Neuronal stem cell (in vitro differentiated cells): ENCODE measurements around the gene MIEN1. TPM values are rescaled to one million over a fixed set of nuclear protein-coding genes. Genes with fewer than 3 reads are reported as not detected.

Source experiments
- DNase-seq: peaks from one replicate; pipeline ENCODE4 v3.0.0-alpha.2; 2013; ENCODE audit warnings: low spot score
- H2AFZ ChIP-seq: one replicate; pipeline ENCODE4 v1.6.1; 2013; ENCODE audit warnings: mild to moderate bottlenecking, low read length, inconsistent platforms
- H2AK5ac ChIP-seq: 2 replicates; pipeline ENCODE4 v1.6.1; 2013; ENCODE audit warnings: low read depth, mild to moderate bottlenecking, inconsistent platforms, low read length, moderate library complexity, mixed read lengths
- H2BK120ac ChIP-seq: 2 replicates; pipeline ENCODE4 v1.6.1; 2013; ENCODE audit warnings: low read depth, mild to moderate bottlenecking, inconsistent platforms, low read length, moderate library complexity, mixed read lengths
- H2BK12ac ChIP-seq: one replicate; pipeline ENCODE4 v1.6.1; 2013; ENCODE audit warnings: low read length, inconsistent platforms
- H2BK15ac ChIP-seq: 2 replicates; pipeline ENCODE4 v1.6.1; 2013; ENCODE audit warnings: mild to moderate bottlenecking, low read length, inconsistent platforms, mixed read lengths
- H2BK5ac ChIP-seq: one replicate; pipeline ENCODE4 v1.6.1; 2013; ENCODE audit warnings: inconsistent platforms, mild to moderate bottlenecking, low read length, moderate library complexity
- H3K14ac ChIP-seq: one replicate; pipeline ENCODE4 v1.6.1; 2013; ENCODE audit warnings: low read length, inconsistent platforms
- H3K18ac ChIP-seq: 2 replicates; pipeline ENCODE4 v1.6.1; 2013; ENCODE audit warnings: low read length, inconsistent platforms
- H3K23ac ChIP-seq: 2 replicates; pipeline ENCODE4 v1.6.1; 2013; ENCODE audit warnings: low read depth, mild to moderate bottlenecking, mixed read lengths, low read length, inconsistent platforms; ENCODE audit not compliant: poor library complexity
- H3K27ac ChIP-seq: replicated peaks from 3 replicates; pipeline ENCODE4 v1.5.1; 2013; ENCODE audit warnings: low read length, inconsistent platforms
- H3K27me3 ChIP-seq, 3 experiments: 2 replicates each; pipeline ENCODE4 v1.6.1; 2013; ENCODE audit warnings: low read length in 3 of 3, mild to moderate bottlenecking in 2 of 3, inconsistent platforms in 1 of 3, low read depth in 1 of 3, mixed read lengths in 1 of 3, moderate library complexity in 1 of 3; ENCODE audit not compliant: control insufficient read depth in 3 of 3, insufficient read depth in 3 of 3
- H3K36me3 ChIP-seq, 2 donors: replicated peaks in 1 of 2; 2 replicates each; pipeline ENCODE4 v1.6.1; 2013; ENCODE audit warnings: low read length in 2 of 2; ENCODE audit not compliant: control insufficient read depth in 2 of 2, insufficient read depth in 2 of 2
- H3K4ac ChIP-seq: 2 replicates; pipeline ENCODE4 v1.6.1; 2013; ENCODE audit warnings: inconsistent platforms, mild to moderate bottlenecking, low read length, moderate library complexity
- H3K4me1 ChIP-seq, 2 donors: 1 replicate in 1 of 2; 2 replicates in 1 of 2; pipeline ENCODE4 v1.6.1; 2013; ENCODE audit warnings: low read length in 2 of 2, low read depth in 1 of 2; ENCODE audit not compliant: control insufficient read depth in 2 of 2, insufficient read depth in 1 of 2
- H3K4me2 ChIP-seq: one replicate; pipeline ENCODE4 v1.6.1; 2013; ENCODE audit warnings: mild to moderate bottlenecking, low read length, inconsistent platforms; ENCODE audit not compliant: insufficient read depth, poor library complexity, severe bottlenecking
- H3K4me3 ChIP-seq, 2 donors: 2 replicates each; pipeline ENCODE4 v1.5.1; 2013; ENCODE audit warnings: low read length in 2 of 2, mild to moderate bottlenecking in 2 of 2, inconsistent platforms in 1 of 2, moderate library complexity in 1 of 2
- H3K79me1 ChIP-seq: one replicate; pipeline ENCODE4 v1.6.1; 2013; ENCODE audit warnings: low read depth, mild to moderate bottlenecking, inconsistent platforms, low read length, moderate library complexity
- H3K9ac ChIP-seq: one replicate; pipeline ENCODE4 v1.6.1; 2013; ENCODE audit warnings: mild to moderate bottlenecking, low read depth, low read length, inconsistent platforms; ENCODE audit not compliant: poor library complexity
- H3K9me3 ChIP-seq, 2 donors: replicated peaks in 1 of 2; 2 replicates each; pipeline versions ENCODE3 to v1.6.1; 2013; ENCODE audit warnings: low read length in 2 of 2, mild to moderate bottlenecking in 2 of 2, inconsistent platforms in 1 of 2, low read depth in 1 of 2, mixed read lengths in 1 of 2, moderate library complexity in 1 of 2; ENCODE audit not compliant: control insufficient read depth in 2 of 2, insufficient read depth in 1 of 2
- H4K8ac ChIP-seq: one replicate; pipeline ENCODE4 v1.6.1; 2013; ENCODE audit warnings: low read depth, mild to moderate bottlenecking, inconsistent platforms, low read length, moderate library complexity
- H4K91ac ChIP-seq: one replicate; pipeline ENCODE4 v1.6.1; 2013; ENCODE audit warnings: low read length, low read depth, mild to moderate bottlenecking, inconsistent platforms; ENCODE audit not compliant: poor library complexity
- WGBS, 2 donors: extraction: QIAGEN DNeasy Blood & Tissue Kit; methylation state at CpG; one replicate each; pipeline ENCODE4 v1.1.7; 2013; ENCODE audit warnings: missing lambda C conversion rate in 2 of 2, mixed read lengths in 1 of 2; ENCODE audit not compliant: insufficient read length in 2 of 2, insufficient replicate concordance in 1 of 2; ENCODE audit errors: extremely low coverage in 2 of 2; 5-methylcytosine and 5-hydroxymethylcytosine counted together
- polyA plus RNA-seq, 2 experiments: library from polyadenylated mRNA; stranded (reverse); fragments of 200-250 nt; gene quantifications; one replicate each; pipeline ENCODE4 v1.2.3, GENCODE V29; 2013

Gene MIEN1, protein sequence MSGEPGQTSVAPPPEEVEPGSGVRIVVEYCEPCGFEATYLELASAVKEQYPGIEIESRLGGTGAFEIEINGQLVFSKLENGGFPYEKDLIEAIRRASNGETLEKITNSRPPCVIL
- 78.7 TPM for polyA plus RNA-seq (2013, experiment 1 of 2)
- polyA plus RNA-seq (2013, experiment 2 of 2): 72.6 TPM

DNA sequence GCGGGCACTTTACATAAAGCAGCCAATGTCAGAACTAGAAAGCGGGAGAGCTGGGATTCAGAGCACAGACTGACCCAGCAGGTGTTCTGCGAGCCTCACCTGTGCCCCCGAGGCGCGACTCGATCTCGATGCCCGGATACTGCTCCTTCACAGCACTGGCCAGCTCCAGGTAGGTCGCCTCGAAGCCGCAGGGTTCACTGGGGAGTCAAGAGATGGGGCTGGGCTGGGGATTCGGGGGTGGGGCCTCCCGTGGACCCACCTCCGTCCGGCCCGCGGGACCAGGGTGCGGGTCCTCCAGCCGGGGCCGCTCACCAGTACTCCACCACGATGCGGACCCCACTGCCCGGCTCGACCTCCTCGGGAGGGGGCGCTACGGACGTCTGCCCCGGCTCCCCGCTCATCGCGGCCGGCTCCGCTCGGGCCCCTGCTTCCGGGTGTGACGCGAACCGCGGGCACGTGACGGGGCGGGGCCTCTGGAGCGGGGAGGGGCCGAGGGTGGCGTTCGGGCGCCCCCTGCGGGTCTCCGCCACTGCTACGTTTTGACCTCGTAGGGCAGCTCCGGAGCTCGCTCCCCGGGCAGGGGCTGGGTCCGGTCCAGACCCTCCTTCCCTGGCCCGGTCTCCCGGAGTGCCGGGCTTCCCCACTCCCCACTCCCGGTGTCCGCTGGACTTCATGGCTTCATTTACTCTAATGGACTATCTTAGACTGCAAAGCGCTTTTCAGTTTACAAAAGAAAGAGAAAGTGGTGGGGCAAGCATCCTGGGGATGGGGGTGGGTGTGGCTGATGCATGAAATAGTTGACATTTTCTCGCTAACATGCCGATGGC is at the start of gene MIEN1:
MIEN1 (minus strand) TSS at position 438 of the 827 bp plus-strand sequence; CDS start at position 401, 37 bp downstream.
- no peak within 1 kb of the TSS for H3K27ac ChIP-seq
- H3K23ac ChIP-seq: peak within 1 kb of the TSS; percentile 97
- peak within 1 kb of the TSS; percentile 71 for H2BK15ac ChIP-seq
- peak within 1 kb of the TSS; percentile 92 for H3K18ac ChIP-seq
- no peak within 1 kb of the TSS for H2BK120ac ChIP-seq
- peaks cover 0 to 3% of the 10 kb centered on the region in 2 donors for H3K4me1 ChIP-seq
- H3K14ac ChIP-seq: no peak within 1 kb of the TSS
- no CpG with 5 or more reads among the region's 65 CpGs for WGBS, 2 donors
- H2BK12ac ChIP-seq: no peak within 1 kb of the TSS
- no peak within 1 kb of the TSS for H4K8ac ChIP-seq
- peak within 1 kb of the TSS; percentile 67 for H2AK5ac ChIP-seq
- DNase-seq: peak; percentile 87
- H3K9ac ChIP-seq: peak within 1 kb of the TSS; percentile 71
- H3K4me2 ChIP-seq: peak within 1 kb of the TSS; percentile 78
- H3K27me3 ChIP-seq: peaks cover 0 to under 1% (median 0%) of the 10 kb centered on the region in 3 experiments
- H2BK5ac ChIP-seq: no peak within 1 kb of the TSS
- no peaks in the 10 kb centered on the region for H3K9me3 ChIP-seq
- H3K4ac ChIP-seq: no peak within 1 kb of the TSS
- H2AFZ ChIP-seq: peak within 1 kb of the TSS; percentile 98
- H3K79me1 ChIP-seq: peaks cover 1% of the 10 kb centered on the region
- H3K36me3 ChIP-seq: peaks cover 25 to 39% of the 10 kb centered on the region in 2 donors
- peak within 1 kb of the TSS; percentile 63 to 86 for H3K4me3 ChIP-seq
- no peak within 1 kb of the TSS for H4K91ac ChIP-seq

DNA sequence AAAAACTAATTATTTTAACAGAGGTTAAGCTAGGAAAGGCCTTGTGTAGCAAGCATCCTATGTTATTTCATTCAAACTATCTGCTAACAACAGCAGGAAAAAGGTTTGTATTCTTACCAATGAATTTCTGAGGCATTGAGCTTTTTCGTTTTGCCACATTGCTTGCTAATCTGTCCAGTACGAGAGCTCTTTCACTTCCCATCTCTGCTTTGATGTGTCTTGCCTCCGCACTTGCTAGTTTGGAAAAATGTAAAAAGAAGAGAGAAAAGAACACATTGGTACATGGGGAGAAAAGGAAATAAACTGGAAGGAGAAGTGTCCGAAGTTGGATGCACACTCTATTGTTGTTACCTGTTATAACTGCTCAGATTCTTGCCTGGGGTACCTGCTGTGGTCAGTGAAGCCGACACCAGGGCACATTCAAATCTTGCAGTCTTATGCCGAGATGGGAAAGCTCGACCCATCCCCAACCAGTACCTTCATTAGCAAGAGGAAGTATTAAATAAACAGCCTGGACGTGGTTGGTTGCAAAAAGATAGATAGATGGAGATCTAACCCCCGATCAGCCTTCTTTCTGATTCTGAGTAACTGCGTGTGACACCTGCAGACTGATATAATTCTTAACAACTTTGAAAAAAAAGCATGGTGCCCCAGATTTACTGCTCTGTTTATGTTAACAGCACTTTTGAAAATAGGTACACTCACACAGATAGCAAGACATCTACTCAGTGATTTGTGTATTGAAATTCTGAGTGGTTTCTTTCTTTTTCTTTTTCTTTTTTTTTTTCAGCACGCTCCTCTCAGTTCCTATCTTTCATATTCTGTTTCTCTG is 47.4 kb upstream of the MIEN1 start:
- DNase-seq: no peak
- Histone ChIP-seq H3K4me2 (no peak overlapping the region), H3K4me1 (peaks cover 0 to 2% of the 10 kb centered on the region in 2 donors), H3K9ac (no peak overlapping the region), H3K4me3 (no peak overlapping the region), H2AK5ac (no peak overlapping the region), H3K18ac (no peak overlapping the region), H3K79me1 (no peaks in the 10 kb centered on the region), H3K4ac (no peak overlapping the region), H3K36me3 (no peaks in the 10 kb centered on the region), H2BK15ac (no peak overlapping the region), H4K91ac (no peak overlapping the region), H3K27ac (no peak overlapping the region), H2BK12ac (no peak overlapping the region), H3K9me3 (no peaks in the 10 kb centered on the region), H2BK5ac (no peak overlapping the region), H2AFZ (no peak overlapping the region), H2BK120ac (no peak overlapping the region), H3K23ac (no peak overlapping the region), H3K14ac (no peak overlapping the region), H3K27me3 (peaks cover 0 to 72% (median 0%) of the 10 kb centered on the region in 3 experiments), H4K8ac (no peak overlapping the region)
- WGBS, 2 donors: no CpG with 5 or more reads among the region's 11 CpGs

DNA sequence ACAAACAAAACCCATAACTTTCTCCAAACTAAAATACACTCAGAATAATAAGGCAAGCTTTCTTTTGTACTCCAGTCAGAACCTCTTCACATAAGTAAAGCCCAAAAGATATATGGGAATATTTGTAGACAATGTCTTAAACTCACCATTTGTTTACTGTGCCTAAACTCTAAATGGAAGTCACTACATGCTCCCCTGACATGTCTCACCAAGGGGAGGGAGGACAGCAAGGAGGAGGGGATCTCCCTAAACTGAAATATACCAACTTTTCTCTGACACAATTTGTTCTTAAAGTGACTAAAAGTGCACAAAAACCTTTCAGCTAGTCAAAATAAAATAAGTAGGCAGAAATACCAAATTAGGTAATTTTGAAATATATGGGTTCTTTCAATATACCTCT is 45.9 kb upstream of the MIEN1 start:
- H3K4ac ChIP-seq: no peak overlapping the region
- H4K8ac ChIP-seq: no peak overlapping the region
- H2AFZ ChIP-seq: no peak overlapping the region
- no peak overlapping the region for H3K4me3 ChIP-seq
- no peak overlapping the region for H3K27ac ChIP-seq
- H3K4me2 ChIP-seq: no peak overlapping the region
- no peak overlapping the region for H2BK12ac ChIP-seq
- H2BK15ac ChIP-seq: no peak overlapping the region
- H3K27me3 ChIP-seq: peaks cover 0 to 66% (median 0%) of the 10 kb centered on the region in 3 experiments
- H2BK120ac ChIP-seq: no peak overlapping the region
- no peak overlapping the region for H4K91ac ChIP-seq
- H3K23ac ChIP-seq: no peak overlapping the region
- H3K4me1 ChIP-seq: no peaks in the 10 kb centered on the region
- H3K9me3 ChIP-seq: no peaks in the 10 kb centered on the region
- H3K18ac ChIP-seq: no peak overlapping the region
- no peak overlapping the region for H3K9ac ChIP-seq
- no peak for DNase-seq
- no peak overlapping the region for H3K14ac ChIP-seq
- no peaks in the 10 kb centered on the region for H3K79me1 ChIP-seq
- no peak overlapping the region for H2BK5ac ChIP-seq
- no peak overlapping the region for H2AK5ac ChIP-seq
- H3K36me3 ChIP-seq: no peaks in the 10 kb centered on the region

DNA sequence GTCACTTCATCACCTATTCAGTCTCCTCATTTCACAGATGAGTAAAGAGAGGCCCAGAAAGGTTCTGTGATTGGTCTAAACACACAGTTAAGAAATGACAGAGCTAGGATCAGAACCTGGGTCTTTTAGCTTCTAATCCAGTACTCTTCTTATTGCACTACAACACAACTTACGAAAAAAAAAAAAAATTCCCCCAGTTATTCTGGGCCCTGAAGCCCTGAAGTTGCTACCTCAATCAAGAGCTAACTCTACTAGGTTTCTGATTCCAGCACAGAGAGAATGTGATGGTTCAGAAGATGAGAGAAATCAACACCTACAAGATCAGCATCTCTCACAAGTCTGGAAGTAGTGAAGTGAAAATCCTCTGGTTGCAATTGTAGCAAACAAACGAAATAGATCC is 44.7 kb upstream of the MIEN1 start:
- Histone ChIP-seq H2BK15ac (no peak overlapping the region), H2AK5ac (no peak overlapping the region), H2AFZ (no peak overlapping the region), H3K9me3 (no peaks in the 10 kb centered on the region), H3K9ac (no peak overlapping the region), H3K14ac (no peak overlapping the region), H3K18ac (no peak overlapping the region), H3K4me1 (no peaks in the 10 kb centered on the region), H2BK120ac (no peak overlapping the region), H3K4me2 (no peak overlapping the region), H3K36me3 (no peaks in the 10 kb centered on the region), H3K27me3 (peaks cover 0 to 74% (median 2%) of the 10 kb centered on the region in 3 experiments), H3K23ac (no peak overlapping the region), H3K79me1 (no peaks in the 10 kb centered on the region), H2BK12ac (no peak overlapping the region), H3K4me3 (no peak overlapping the region), H2BK5ac (no peak overlapping the region), H4K8ac (no peak overlapping the region), H4K91ac (no peak overlapping the region), H3K4ac (no peak overlapping the region), H3K27ac (no peak overlapping the region)
- no peak for DNase-seq
- WGBS, 2 donors: no CpG with 5 or more reads among the region's 2 CpGs
